WTC11 (cell line): ENCODE results near the gene TRIM47.

ENCODE experiments used
- STAT6 ChIP-seq: sonication (generic); formaldehyde crosslinking; conservative IDR thresholded peaks from 2 replicates; pipeline ENCODE4 v1.8.1; 2023; ENCODE audit warnings: mild to moderate bottlenecking, low read depth, missing genetic modification reagents, moderate library complexity
- ZNF138 ChIP-seq: sonication (generic); formaldehyde crosslinking; conservative IDR thresholded peaks from 2 replicates; pipeline ENCODE4 v1.8.1; 2022; ENCODE audit warnings: mild to moderate bottlenecking, moderate library complexity, missing genetic modification reagents
- ZNF263 ChIP-seq: sonication (generic); formaldehyde crosslinking; IDR thresholded peaks from 2 replicates; pipeline ENCODE4 v1.8.1; 2022; ENCODE audit warnings: low read depth, mild to moderate bottlenecking, moderate library complexity, missing genetic modification reagents
- TF ChIP-seq, protein P1 (sequence below): fragments of 200-600 bp; IDR thresholded peaks from 2 replicates; pipeline ENCODE4 v1.8.0; 2022; ENCODE audit warnings: antibody characterized with exemption

GRCh38 chr17:75885431-75885830, 7.0 kb upstream of the TRIM47 start:
- TF ChIP-seq, protein P1, sequence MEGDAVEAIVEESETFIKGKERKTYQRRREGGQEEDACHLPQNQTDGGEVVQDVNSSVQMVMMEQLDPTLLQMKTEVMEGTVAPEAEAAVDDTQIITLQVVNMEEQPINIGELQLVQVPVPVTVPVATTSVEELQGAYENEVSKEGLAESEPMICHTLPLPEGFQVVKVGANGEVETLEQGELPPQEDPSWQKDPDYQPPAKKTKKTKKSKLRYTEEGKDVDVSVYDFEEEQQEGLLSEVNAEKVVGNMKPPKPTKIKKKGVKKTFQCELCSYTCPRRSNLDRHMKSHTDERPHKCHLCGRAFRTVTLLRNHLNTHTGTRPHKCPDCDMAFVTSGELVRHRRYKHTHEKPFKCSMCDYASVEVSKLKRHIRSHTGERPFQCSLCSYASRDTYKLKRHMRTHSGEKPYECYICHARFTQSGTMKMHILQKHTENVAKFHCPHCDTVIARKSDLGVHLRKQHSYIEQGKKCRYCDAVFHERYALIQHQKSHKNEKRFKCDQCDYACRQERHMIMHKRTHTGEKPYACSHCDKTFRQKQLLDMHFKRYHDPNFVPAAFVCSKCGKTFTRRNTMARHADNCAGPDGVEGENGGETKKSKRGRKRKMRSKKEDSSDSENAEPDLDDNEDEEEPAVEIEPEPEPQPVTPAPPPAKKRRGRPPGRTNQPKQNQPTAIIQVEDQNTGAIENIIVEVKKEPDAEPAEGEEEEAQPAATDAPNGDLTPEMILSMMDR = no peak
- TF ChIP-seq STAT6 (CRISPR knock-in tag) (no peak), ZNF263 (CRISPR knock-in tag) (no peak), ZNF138 (CRISPR knock-in tag) (no peak)
